Hepatocyte (in vitro differentiated cells): ENCODE results near the gene YTHDC2.

Experiments used
- CTCF ChIP-seq: fragments of 200-600 bp; sonication (generic); IDR thresholded peaks from 2 replicates; pipeline ENCODE4 v1.5.1; 2016; ENCODE audit warnings: antibody characterized with exemption, mild to moderate bottlenecking; ENCODE audit not compliant: poor library complexity
- EZH2 ChIP-seq: fragments of 200-600 bp; sonication (generic); IDR thresholded peaks from 2 replicates; pipeline ENCODE4 v1.6.1; 2016; ENCODE audit warnings: antibody characterized with exemption, mild to moderate bottlenecking, borderline replicate concordance
- EZH2phosphoT487 ChIP-seq: fragments of 200-600 bp; sonication (generic); IDR thresholded peaks from one replicate; pipeline ENCODE4 v1.6.1; 2018; ENCODE audit warnings: antibody characterized with exemption, mild to moderate bottlenecking, low read depth, moderate library complexity; ENCODE audit not compliant: unreplicated experiment, severe bottlenecking

- TF ChIP-seq CTCF (no peak), EZH2phosphoT487 (no peak), EZH2 (no peak)
Measured at GRCh38 chr5:113480243-113480642, 33.3 kb upstream of the YTHDC2 start.
